ENCODE data around the gene LRRC49.

DNA sequence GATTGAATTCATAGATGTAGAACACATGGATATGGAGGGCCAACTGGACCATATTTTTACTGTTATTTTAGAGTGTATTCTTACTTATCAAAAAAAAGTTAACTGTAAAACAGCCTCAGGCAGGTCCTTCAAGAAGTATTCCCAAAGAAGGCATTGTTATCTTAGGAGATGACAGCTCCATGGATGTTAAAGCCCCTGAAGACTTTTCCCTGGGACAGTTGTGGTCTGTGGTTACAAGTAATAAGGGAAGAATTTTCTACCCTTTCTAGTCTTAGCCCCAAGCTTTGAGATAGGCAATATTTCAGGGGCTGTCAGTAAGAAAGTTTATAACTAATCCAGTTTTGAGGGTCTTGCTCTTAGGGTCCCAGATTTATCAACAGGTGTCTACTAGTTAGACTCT lies 62.5 kb downstream of the LRRC49 start:
- no peak for TF ChIP-seq SP1 (IDR thresholded peaks at IDR 0.05)
- TF ChIP-seq ARNT (IDR thresholded peaks at IDR 0.05) = no peak
- no peak for TF ChIP-seq SUZ12 (IDR thresholded peaks at IDR 0.05)
